Neuron (in vitro differentiated cells): ENCODE data around the gene HAPLN1.

Source experiments
- H2AFZ ChIP-seq: one replicate; pipeline ENCODE4 v1.6.1; 2013; ENCODE audit warnings: low read depth, mild to moderate bottlenecking, inconsistent platforms, low read length, moderate library complexity
- H3K27me3 ChIP-seq: one replicate; pipeline ENCODE4 v1.6.1; 2013; ENCODE audit warnings: low read length; ENCODE audit not compliant: insufficient read depth
- H3K36me3 ChIP-seq: one replicate; pipeline ENCODE4 v1.6.1; 2013; ENCODE audit warnings: low read length; ENCODE audit not compliant: insufficient read depth
- H3K4me1 ChIP-seq: one replicate; pipeline ENCODE4 v1.6.1; 2013; ENCODE audit warnings: low read length; ENCODE audit not compliant: insufficient read depth
- H3K4me3 ChIP-seq: 2 replicates; pipeline ENCODE4 v1.5.1; 2013; ENCODE audit warnings: mild to moderate bottlenecking, low read length, moderate library complexity
- H3K9me3 ChIP-seq: one replicate; pipeline ENCODE4 v1.6.1; 2013; ENCODE audit warnings: low read length

HAPLN1 gene

GRCh38 chr5:83731638-83732037 is 11.0 kb upstream of the HAPLN1 start:
- Histone ChIP-seq H3K9me3 (no peaks in the 10 kb centered on the region), H3K36me3 (no peaks in the 10 kb centered on the region), H3K4me1 (no peaks in the 10 kb centered on the region), H2AFZ (no peak overlapping the region), H3K4me3 (no peak overlapping the region), H3K27me3 (no peaks in the 10 kb centered on the region)

GRCh38 chr5:83729362-83729761 is 8.7 kb upstream of the HAPLN1 start:
- H3K4me3 ChIP-seq, result no peak overlapping the region
- H3K9me3 ChIP-seq, result no peaks in the 10 kb centered on the region
- no peak overlapping the region for H2AFZ ChIP-seq
- H3K36me3 ChIP-seq, result no peaks in the 10 kb centered on the region
- H3K4me1 ChIP-seq, result no peaks in the 10 kb centered on the region
- no peaks in the 10 kb centered on the region for H3K27me3 ChIP-seq

- H3K27me3 ChIP-seq, result peaks cover 4% of the 10 kb centered on the region
- no peaks in the 10 kb centered on the region for H3K9me3 ChIP-seq
- no peak overlapping the region for H3K4me3 ChIP-seq
- H2AFZ ChIP-seq, result no peak overlapping the region
- no peaks in the 10 kb centered on the region for H3K36me3 ChIP-seq
- H3K4me1 ChIP-seq, result peaks cover 4% of the 10 kb centered on the region
Observed at GRCh38 chr5:83726912-83727311, 6.3 kb upstream of the HAPLN1 start.

- Histone ChIP-seq H2AFZ (no peak overlapping the region), H3K36me3 (no peaks in the 10 kb centered on the region)
Observed at GRCh38 chr5:83724935-83725334, 4.3 kb upstream of the HAPLN1 start.

GRCh38 chr5:83724001-83724400 is 3.3 kb upstream of the HAPLN1 start:
- peaks cover 23% of the 10 kb centered on the region for H3K27me3 ChIP-seq
- no peaks in the 10 kb centered on the region for H3K36me3 ChIP-seq
- H3K4me3 ChIP-seq, result no peak overlapping the region
- H3K4me1 ChIP-seq, result peaks cover 7% of the 10 kb centered on the region
- no peak overlapping the region for H2AFZ ChIP-seq
- no peaks in the 10 kb centered on the region for H3K9me3 ChIP-seq

More at GRCh38 chr5:83724935-83725334, 4.3 kb upstream of the HAPLN1 start:
- H3K27me3 ChIP-seq, result peaks cover 19% of the 10 kb centered on the region
- peaks cover 7% of the 10 kb centered on the region for H3K4me1 ChIP-seq
- no peak overlapping the region for H3K4me3 ChIP-seq
- no peaks in the 10 kb centered on the region for H3K9me3 ChIP-seq

- no peaks in the 10 kb centered on the region for H3K36me3 ChIP-seq
- no peak overlapping the region for H3K4me3 ChIP-seq
- H3K27me3 ChIP-seq, result peaks cover 24% of the 10 kb centered on the region
- peaks cover 7% of the 10 kb centered on the region for H3K4me1 ChIP-seq
- H2AFZ ChIP-seq, result peak overlapping the region; percentile 94
- no peaks in the 10 kb centered on the region for H3K9me3 ChIP-seq
Observed at GRCh38 chr5:83723031-83723430, 2.4 kb upstream of the HAPLN1 start.

- Histone ChIP-seq H3K4me3 (peak overlapping the region; percentile 56), H3K4me1 (peaks cover 7% of the 10 kb centered on the region), H3K27me3 (peaks cover 24% of the 10 kb centered on the region), H3K36me3 (no peaks in the 10 kb centered on the region), H3K9me3 (no peaks in the 10 kb centered on the region), H2AFZ (peak overlapping the region; percentile 94)
Observed at GRCh38 chr5:83721953-83722901, 1.6 kb upstream of the HAPLN1 start.

- H2AFZ ChIP-seq, result no peak overlapping the region
- H3K4me3 ChIP-seq, result no peak overlapping the region
- H3K4me1 ChIP-seq, result peaks cover 7% of the 10 kb centered on the region
- no peaks in the 10 kb centered on the region for H3K36me3 ChIP-seq
- peaks cover 24% of the 10 kb centered on the region for H3K27me3 ChIP-seq
- no peaks in the 10 kb centered on the region for H3K9me3 ChIP-seq
Observed at GRCh38 chr5:83718936-83719495, 1.6 kb downstream of the HAPLN1 start.

- Histone ChIP-seq H3K9me3 (no peaks in the 10 kb centered on the region), H3K36me3 (no peaks in the 10 kb centered on the region), H3K27me3 (peaks cover 24% of the 10 kb centered on the region), H3K4me3 (no peak overlapping the region), H3K4me1 (peaks cover 7% of the 10 kb centered on the region), H2AFZ (no peak overlapping the region)
Observed at GRCh38 chr5:83718195-83718825, 2.3 kb downstream of the HAPLN1 start.

GRCh38 chr5:83715236-83716065 is 5.2 kb downstream of the HAPLN1 start:
- H3K4me1 ChIP-seq, result no peaks in the 10 kb centered on the region
- no peaks in the 10 kb centered on the region for H3K9me3 ChIP-seq
- H3K27me3 ChIP-seq, result peaks cover 10% of the 10 kb centered on the region
- no peaks in the 10 kb centered on the region for H3K36me3 ChIP-seq
- no peak overlapping the region for H2AFZ ChIP-seq
- no peak overlapping the region for H3K4me3 ChIP-seq

- H3K4me3 ChIP-seq, result no peak overlapping the region
- no peaks in the 10 kb centered on the region for H3K4me1 ChIP-seq
- peaks cover 4% of the 10 kb centered on the region for H3K27me3 ChIP-seq
- H3K36me3 ChIP-seq, result no peaks in the 10 kb centered on the region
- H3K9me3 ChIP-seq, result no peaks in the 10 kb centered on the region
- H2AFZ ChIP-seq, result no peak overlapping the region
Observed at GRCh38 chr5:83714810-83715209, 5.8 kb downstream of the HAPLN1 start.

GRCh38 chr5:83711982-83712601 is 8.6 kb downstream of the HAPLN1 start:
- no peaks in the 10 kb centered on the region for H3K27me3 ChIP-seq
- H2AFZ ChIP-seq, result no peak overlapping the region
- H3K36me3 ChIP-seq, result no peaks in the 10 kb centered on the region
- no peaks in the 10 kb centered on the region for H3K4me1 ChIP-seq
- no peaks in the 10 kb centered on the region for H3K9me3 ChIP-seq
- H3K4me3 ChIP-seq, result no peak overlapping the region
